Panc1 (cell line): ENCODE measurements around the gene PHLDB2. TPM values are rescaled to one million over a fixed set of nuclear protein-coding genes. Genes with fewer than 3 reads are reported as not detected.

ENCODE experiments used
- ATAC-seq: fragments of 200-7000 bp; cut with Tn5 transposase; 2 replicates; pipeline ENCODE4 v1.9.1; 2020; ENCODE audit warnings: mild to moderate bottlenecking, moderate library complexity
- BruUV-seq: library from RNA; stranded (reverse); fragments of 400-500 nt; replicated peaks from 2 replicates; lab custom pipeline; 2021; lab: Mats Ljungman, UMichigan
- CTCF ChIA-PET: fragments of 300-600 bp; sonication (Branson Sonifier 250); formaldehyde crosslinking; loops from one replicate; lab custom pipeline; 2022; ENCODE audit warnings: antibody characterized with exemption; lab: Charles Lee
- POLR2A ChIA-PET: fragments of 300-600 bp; sonication (Branson Sonifier 250); formaldehyde crosslinking; loops from one replicate; lab custom pipeline; 2022; ENCODE audit warnings: antibody characterized with exemption; lab: Charles Lee
- DNase-seq: peaks from one replicate; pipeline ENCODE4 v3.0.0-alpha.2; 2010; ENCODE audit warnings: low read depth, low spot score
- H3K27ac ChIP-seq: 2 replicates; pipeline ENCODE4 v1.5.1; 2011; ENCODE audit warnings: mild to moderate bottlenecking, low read length, inconsistent platforms
- H3K27me3 ChIP-seq: fragments of 200-500 bp; sonication (Bioruptor generic); 2 replicates; pipeline ENCODE4 v1.6.0; 2014; ENCODE audit warnings: low read length, inconsistent platforms; ENCODE audit not compliant: control insufficient read depth, insufficient read depth
- H3K36me3 ChIP-seq: fragments of 200-500 bp; sonication (Bioruptor generic); 2 replicates; pipeline ENCODE4 v1.5.1; 2014; ENCODE audit warnings: inconsistent platforms, mild to moderate bottlenecking, low read length, moderate library complexity; ENCODE audit not compliant: control insufficient read depth, insufficient read depth
- H3K4me1 ChIP-seq: 2 replicates; pipeline ENCODE4 v1.5.1; 2011; ENCODE audit warnings: inconsistent platforms, mild to moderate bottlenecking, low read length, moderate library complexity; ENCODE audit not compliant: control insufficient read depth, insufficient read depth
- H3K4me3 ChIP-seq, 2 experiments: 2 replicates each; pipeline ENCODE4 v1.5.1; 2011 to 2012; ENCODE audit warnings: low read depth in 2 of 2, low read length in 2 of 2, mild to moderate bottlenecking in 2 of 2, inconsistent platforms in 1 of 2, moderate library complexity in 1 of 2
- H3K9me3 ChIP-seq: fragments of 200-500 bp; sonication (Bioruptor generic); 2 replicates; pipeline ENCODE4 v1.5.1; 2014; ENCODE audit warnings: low read depth, mild to moderate bottlenecking, inconsistent platforms, low read length, moderate library complexity; ENCODE audit not compliant: control insufficient read depth, insufficient read depth
- POLR2AphosphoS5 ChIP-seq: IDR thresholded peaks from 2 replicates; pipeline ENCODE4 v1.6.1; 2012; ENCODE audit warnings: mild to moderate bottlenecking, low read depth, low read length, moderate library complexity
- SIN3A ChIP-seq: IDR thresholded peaks from 2 replicates; pipeline ENCODE4 v1.6.1; 2012; ENCODE audit warnings: low read depth, mild to moderate bottlenecking, low read length, moderate library complexity, borderline replicate concordance; ENCODE audit not compliant: insufficient read depth
- TCF7L2 ChIP-seq: IDR thresholded peaks from 2 replicates; pipeline ENCODE4 v1.6.1; 2011; ENCODE audit warnings: mild to moderate bottlenecking, low read depth, low read length, inconsistent platforms
- in situ Hi-C: cut with HindIII; loops from 2 replicates; pipeline ENCODE4 v1.10.0; 2016; ENCODE audit warnings: low sequenced_read_pairs, low pct_unique_long_range_greater_than_20kb
- intact Hi-C: fragments of 100-400 bp; cut with micrococcal nuclease; formaldehyde crosslinking; loops from one replicate; pipeline ENCODE4 v1.10.0; 2022; ENCODE audit not compliant: unreplicated experiment
- total RNA-seq: library from RNA; stranded (reverse); gene quantifications from one replicate; pipeline ENCODE4 v1.2.1, GENCODE V29; 2021; ENCODE audit not compliant: unreplicated experiment
- TF ChIP-seq, protein P1 (sequence below): fragments of 450-650 bp; IDR thresholded peaks from 2 replicates; pipeline ENCODE4 v1.5.1; 2017; ENCODE audit warnings: mild to moderate bottlenecking
- TF ChIP-seq, protein P2 (sequence below), 2 experiments: IDR thresholded peaks; 2 replicates each; pipeline ENCODE4 v1.6.1; 2011 to 2012; ENCODE audit warnings: low read depth in 2 of 2, control low read depth in 1 of 2, low read length in 1 of 2, mild to moderate bottlenecking in 1 of 2, moderate library complexity in 1 of 2; ENCODE audit not compliant: insufficient read depth in 1 of 2

PHLDB2 gene
- total RNA-seq, 1 experiment from 2014 or later = 11.3 TPM

GRCh38 chr3:112003321-112004080, 144.4 kb downstream of the PHLDB2 start:
- TF ChIP-seq, protein P1, sequence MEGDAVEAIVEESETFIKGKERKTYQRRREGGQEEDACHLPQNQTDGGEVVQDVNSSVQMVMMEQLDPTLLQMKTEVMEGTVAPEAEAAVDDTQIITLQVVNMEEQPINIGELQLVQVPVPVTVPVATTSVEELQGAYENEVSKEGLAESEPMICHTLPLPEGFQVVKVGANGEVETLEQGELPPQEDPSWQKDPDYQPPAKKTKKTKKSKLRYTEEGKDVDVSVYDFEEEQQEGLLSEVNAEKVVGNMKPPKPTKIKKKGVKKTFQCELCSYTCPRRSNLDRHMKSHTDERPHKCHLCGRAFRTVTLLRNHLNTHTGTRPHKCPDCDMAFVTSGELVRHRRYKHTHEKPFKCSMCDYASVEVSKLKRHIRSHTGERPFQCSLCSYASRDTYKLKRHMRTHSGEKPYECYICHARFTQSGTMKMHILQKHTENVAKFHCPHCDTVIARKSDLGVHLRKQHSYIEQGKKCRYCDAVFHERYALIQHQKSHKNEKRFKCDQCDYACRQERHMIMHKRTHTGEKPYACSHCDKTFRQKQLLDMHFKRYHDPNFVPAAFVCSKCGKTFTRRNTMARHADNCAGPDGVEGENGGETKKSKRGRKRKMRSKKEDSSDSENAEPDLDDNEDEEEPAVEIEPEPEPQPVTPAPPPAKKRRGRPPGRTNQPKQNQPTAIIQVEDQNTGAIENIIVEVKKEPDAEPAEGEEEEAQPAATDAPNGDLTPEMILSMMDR = no peak
- TF ChIP-seq POLR2AphosphoS5 (no peak), SIN3A (no peak), TCF7L2 (no peak)
- TF ChIP-seq, protein P2, sequence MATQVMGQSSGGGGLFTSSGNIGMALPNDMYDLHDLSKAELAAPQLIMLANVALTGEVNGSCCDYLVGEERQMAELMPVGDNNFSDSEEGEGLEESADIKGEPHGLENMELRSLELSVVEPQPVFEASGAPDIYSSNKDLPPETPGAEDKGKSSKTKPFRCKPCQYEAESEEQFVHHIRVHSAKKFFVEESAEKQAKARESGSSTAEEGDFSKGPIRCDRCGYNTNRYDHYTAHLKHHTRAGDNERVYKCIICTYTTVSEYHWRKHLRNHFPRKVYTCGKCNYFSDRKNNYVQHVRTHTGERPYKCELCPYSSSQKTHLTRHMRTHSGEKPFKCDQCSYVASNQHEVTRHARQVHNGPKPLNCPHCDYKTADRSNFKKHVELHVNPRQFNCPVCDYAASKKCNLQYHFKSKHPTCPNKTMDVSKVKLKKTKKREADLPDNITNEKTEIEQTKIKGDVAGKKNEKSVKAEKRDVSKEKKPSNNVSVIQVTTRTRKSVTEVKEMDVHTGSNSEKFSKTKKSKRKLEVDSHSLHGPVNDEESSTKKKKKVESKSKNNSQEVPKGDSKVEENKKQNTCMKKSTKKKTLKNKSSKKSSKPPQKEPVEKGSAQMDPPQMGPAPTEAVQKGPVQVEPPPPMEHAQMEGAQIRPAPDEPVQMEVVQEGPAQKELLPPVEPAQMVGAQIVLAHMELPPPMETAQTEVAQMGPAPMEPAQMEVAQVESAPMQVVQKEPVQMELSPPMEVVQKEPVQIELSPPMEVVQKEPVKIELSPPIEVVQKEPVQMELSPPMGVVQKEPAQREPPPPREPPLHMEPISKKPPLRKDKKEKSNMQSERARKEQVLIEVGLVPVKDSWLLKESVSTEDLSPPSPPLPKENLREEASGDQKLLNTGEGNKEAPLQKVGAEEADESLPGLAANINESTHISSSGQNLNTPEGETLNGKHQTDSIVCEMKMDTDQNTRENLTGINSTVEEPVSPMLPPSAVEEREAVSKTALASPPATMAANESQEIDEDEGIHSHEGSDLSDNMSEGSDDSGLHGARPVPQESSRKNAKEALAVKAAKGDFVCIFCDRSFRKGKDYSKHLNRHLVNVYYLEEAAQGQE (IDR thresholded peaks at IDR 0.05; ENCODE audit: insufficient read depth in 1 of 2, low read depth in 2 of 2, low read length in 1 of 2) = no peak
- in situ Hi-C loops (no loop called here), intact Hi-C loops (no loop called here)
- H3K4me1 ChIP-seq = no peaks in the 10 kb centered on the region
- BruUV-seq = no TSS peak
- ChIA-PET CTCF (interaction anchor here (1.0 kb wide), 1 partner anchor 10 kb away, joined by 4 read pairs; no protein-coding TSS in a partner anchor), POLR2A (no interaction called here)
- H3K27ac ChIP-seq = no peak overlapping the region
- ATAC-seq = no peak
- no peaks in the 10 kb centered on the region for H3K36me3 ChIP-seq
- H3K27me3 ChIP-seq = no peaks in the 10 kb centered on the region
- H3K4me3 ChIP-seq = no peak overlapping the region
- DNase-seq = no peak
- H3K9me3 ChIP-seq = no peaks in the 10 kb centered on the region

DNA sequence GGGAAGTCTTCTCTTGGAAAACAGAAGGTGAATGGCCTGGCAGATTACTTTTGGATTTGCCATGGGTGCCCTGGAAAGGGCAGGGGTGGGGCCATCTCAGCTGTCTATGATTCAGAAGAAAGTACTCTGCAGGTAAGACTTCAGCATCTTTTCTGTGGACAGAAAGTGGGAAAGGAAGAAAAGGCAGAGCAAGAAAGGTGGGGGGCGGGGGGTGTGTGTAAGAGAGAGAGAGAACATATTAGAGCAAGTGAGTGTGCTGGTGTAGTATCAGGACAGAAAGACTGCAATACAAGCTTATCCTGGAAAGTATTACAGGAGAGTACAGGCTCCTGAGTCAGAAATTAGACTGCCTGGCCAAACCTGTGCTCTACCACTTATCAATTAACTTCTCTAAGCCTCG, 145.1 kb downstream of the PHLDB2 start:
- CTCF ChIA-PET = no interaction called here

More for the DNA sequence above, 145.1 kb downstream of the PHLDB2 start:
- Histone ChIP-seq H3K27me3 (no peaks in the 10 kb centered on the region), H3K9me3 (no peaks in the 10 kb centered on the region), H3K36me3 (no peaks in the 10 kb centered on the region), H3K4me3 (no peak overlapping the region), H3K4me1 (no peaks in the 10 kb centered on the region), H3K27ac (no peak overlapping the region)
- ATAC-seq (no peak), DNase-seq (no peak)
- TF ChIP-seq, protein P1 = no peak
- no peak for TF ChIP-seq POLR2AphosphoS5
- TF ChIP-seq TCF7L2 = no peak
- TF ChIP-seq, protein P2 (IDR thresholded peaks at IDR 0.05; ENCODE audit: insufficient read depth in 1 of 2, low read depth in 2 of 2, low read length in 1 of 2) = no peak
- intact Hi-C loops (no loop called here), in situ Hi-C loops (no loop called here)
- no TSS peak for BruUV-seq
- POLR2A ChIA-PET = no interaction called here
